ENCODE results near the gene RAB11A. TPM values are rescaled to one million over a fixed set of nuclear protein-coding genes. Genes with fewer than 3 reads are reported as not detected.

The RAB11A gene
- total RNA-seq, 2 experiments from 2014 or later: 151 to 157 TPM

DNA sequence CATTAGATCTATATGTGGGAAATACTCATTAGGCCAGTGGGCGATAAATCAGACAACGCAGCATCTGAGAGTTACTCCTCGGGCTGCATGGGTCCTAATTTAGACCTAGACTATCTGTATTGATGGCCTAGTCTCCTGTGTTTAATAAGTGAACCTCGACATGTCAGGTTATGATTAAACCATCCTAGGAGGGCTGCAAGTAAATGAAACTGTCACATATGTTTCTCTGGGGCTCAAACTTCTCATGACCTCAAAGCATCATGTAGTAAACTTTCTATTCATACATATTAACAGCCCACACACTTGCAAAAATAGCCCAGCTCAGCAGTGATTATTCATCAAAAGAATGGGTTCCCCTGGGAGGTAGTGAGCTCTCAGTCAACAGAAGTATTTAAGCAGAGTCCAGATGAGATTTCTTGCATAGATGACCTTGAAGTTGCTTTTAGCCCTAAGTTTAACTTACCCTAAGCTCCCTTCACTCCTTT is 51.6 kb downstream of the RAB11A start:
- Mint-ChIP-seq H3K36me3 (ENCODE audit: low read depth) (no peaks in the 10 kb centered on the region), H3K4me1 (ENCODE audit: low read depth) (peaks cover 30% of the 10 kb centered on the region), H3K27ac (no peak overlapping the region), H3K27me3 (ENCODE audit: low read depth) (no peaks in the 10 kb centered on the region), H3K4me3 (no peak overlapping the region), H3K9me3 (no peaks in the 10 kb centered on the region)
- CTCF ChIA-PET: interaction anchor here (1.9 kb wide), 1 partner anchor 51 kb away, joined by 5 read pairs; the partner anchor contains the start of gene RAB11A
- intact Hi-C loops (cut with micrococcal nuclease): no loop called here
- no peak for DNase-seq

GRCh38 chr15:65921780-65922179 is 52.5 kb downstream of the RAB11A start:
- Mint-ChIP-seq H3K27ac (no peak overlapping the region), H3K4me1 (ENCODE audit: low read depth) (peaks cover 24% of the 10 kb centered on the region), H3K27me3 (ENCODE audit: low read depth) (no peaks in the 10 kb centered on the region), H3K4me3 (no peak overlapping the region), H3K9me3 (no peaks in the 10 kb centered on the region), H3K36me3 (ENCODE audit: low read depth) (no peaks in the 10 kb centered on the region)
- CTCF ChIA-PET: interaction anchor here (1.9 kb wide), 1 partner anchor 52 kb away, joined by 5 read pairs; the partner anchor contains the start of gene RAB11A
- intact Hi-C loops (cut with micrococcal nuclease): no loop called here
- no peak for DNase-seq

DNA sequence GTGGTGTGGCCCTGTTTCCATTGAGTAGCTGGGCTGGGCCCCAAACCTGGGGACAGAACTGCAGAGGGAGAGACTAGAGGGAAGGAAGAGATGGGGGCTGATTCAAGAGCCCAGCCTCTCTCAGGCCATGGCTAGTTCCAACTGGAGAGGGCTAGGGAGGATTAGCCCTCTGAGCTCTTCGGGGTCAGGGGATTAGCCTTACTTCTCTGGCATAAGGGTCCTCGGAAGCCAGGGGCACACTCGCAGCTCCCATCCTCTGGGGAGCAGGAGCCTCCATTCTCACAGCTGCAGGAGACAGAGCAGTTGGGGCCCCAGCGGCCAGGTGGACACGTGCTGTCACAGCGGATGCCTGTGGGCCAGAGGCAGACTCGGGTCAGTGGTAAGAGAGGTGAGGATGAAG is 53.3 kb downstream of the RAB11A start:
- Mint-ChIP-seq H3K36me3 (ENCODE audit: low read depth) (no peaks in the 10 kb centered on the region), H3K27ac (no peak overlapping the region), H3K27me3 (ENCODE audit: low read depth) (no peaks in the 10 kb centered on the region), H3K9me3 (no peaks in the 10 kb centered on the region), H3K4me3 (no peak overlapping the region), H3K4me1 (ENCODE audit: low read depth) (peaks cover 16% of the 10 kb centered on the region)
- no peak for DNase-seq
- CTCF ChIA-PET: no interaction called here
- intact Hi-C loops (cut with micrococcal nuclease): no loop called here

- intact Hi-C loops (cut with micrococcal nuclease): no loop called here
- Mint-ChIP-seq H3K27me3 (ENCODE audit: low read depth) (no peaks in the 10 kb centered on the region), H3K4me1 (ENCODE audit: low read depth) (peaks cover 10% of the 10 kb centered on the region), H3K36me3 (ENCODE audit: low read depth) (no peaks in the 10 kb centered on the region), H3K4me3 (no peak overlapping the region), H3K27ac (no peak overlapping the region), H3K9me3 (no peaks in the 10 kb centered on the region)
- CTCF ChIA-PET: no interaction called here
- no peak for DNase-seq
These were observed 54.0 kb downstream of the RAB11A start for GRCh38 chr15:65923264-65923663.

- Mint-ChIP-seq H3K27ac (no peak overlapping the region), H3K9me3 (no peaks in the 10 kb centered on the region), H3K36me3 (ENCODE audit: low read depth) (no peaks in the 10 kb centered on the region), H3K4me3 (no peak overlapping the region), H3K27me3 (ENCODE audit: low read depth) (no peaks in the 10 kb centered on the region), H3K4me1 (ENCODE audit: low read depth) (peaks cover 4% of the 10 kb centered on the region)
- CTCF ChIA-PET: interaction anchor here (0.6 kb wide), 1 partner anchor 1625 kb away, joined by 3 read pairs; no protein-coding TSS in a partner anchor
- no peak for DNase-seq
- intact Hi-C loops (cut with micrococcal nuclease): no loop called here
These were observed 54.7 kb downstream of the RAB11A start for GRCh38 chr15:65924004-65924403.

DNA sequence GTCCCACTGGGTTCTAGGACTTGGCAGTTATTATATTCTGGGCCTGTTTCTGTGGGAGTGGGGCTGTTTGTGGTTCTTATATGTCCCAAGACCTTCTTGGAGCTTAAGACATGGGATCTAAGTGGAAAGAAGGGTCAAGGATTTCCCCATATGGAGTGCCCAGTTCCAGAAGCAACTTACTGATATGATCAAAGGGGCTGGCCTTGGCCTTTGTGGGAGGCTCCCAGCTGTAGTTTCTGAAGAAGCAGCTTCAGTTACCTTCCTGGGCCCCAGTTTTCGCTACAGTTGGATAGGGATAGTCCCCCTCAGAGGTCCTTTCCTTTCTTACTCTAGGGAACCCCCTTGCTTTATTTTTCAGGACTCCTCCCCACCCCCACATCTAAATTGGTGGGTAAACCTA is 56.0 kb downstream of the RAB11A start:
- no peak overlapping the region for H3K27ac Mint-ChIP-seq
- CTCF ChIA-PET: interaction anchor here (1.1 kb wide), 1 partner anchor 9 kb away, joined by 3 read pairs; no protein-coding TSS in a partner anchor
- intact Hi-C loops (cut with micrococcal nuclease): no loop called here
- no peak overlapping the region for H3K4me3 Mint-ChIP-seq
- no peaks in the 10 kb centered on the region for H3K9me3 Mint-ChIP-seq
- peaks cover 4% of the 10 kb centered on the region for H3K4me1 Mint-ChIP-seq (ENCODE audit: low read depth)
- DNase-seq: no peak
- no peaks in the 10 kb centered on the region for H3K27me3 Mint-ChIP-seq (ENCODE audit: low read depth)
- H3K36me3 Mint-ChIP-seq (ENCODE audit: low read depth): no peaks in the 10 kb centered on the region

DNA sequence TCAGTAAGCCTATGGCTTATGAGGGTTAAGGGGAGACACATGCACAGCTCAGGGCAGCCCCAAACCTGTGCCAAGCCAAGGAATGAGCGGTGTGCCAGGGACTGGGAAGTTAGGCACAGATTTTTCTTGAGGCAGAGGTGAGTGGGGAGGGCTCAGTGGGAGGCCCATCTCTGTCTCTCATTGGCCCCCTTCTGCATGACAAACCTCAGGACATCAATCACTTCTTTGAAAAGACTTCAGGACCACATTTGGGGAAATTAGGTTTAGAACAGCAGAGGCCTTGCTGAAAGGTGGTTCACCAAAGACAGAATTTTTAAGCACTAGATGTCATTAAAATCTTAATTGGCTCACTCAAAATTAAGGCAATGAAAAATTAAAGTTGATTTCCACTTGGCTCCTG is 57.2 kb downstream of the RAB11A start:
- H3K27ac Mint-ChIP-seq: no peak overlapping the region
- no peaks in the 10 kb centered on the region for H3K36me3 Mint-ChIP-seq (ENCODE audit: low read depth)
- H3K4me1 Mint-ChIP-seq (ENCODE audit: low read depth): no peaks in the 10 kb centered on the region
- no peak overlapping the region for H3K4me3 Mint-ChIP-seq
- no peak for DNase-seq
- H3K27me3 Mint-ChIP-seq (ENCODE audit: low read depth): no peaks in the 10 kb centered on the region
- CTCF ChIA-PET: no interaction called here
- intact Hi-C loops (cut with micrococcal nuclease): no loop called here
- H3K9me3 Mint-ChIP-seq: no peaks in the 10 kb centered on the region

DNA sequence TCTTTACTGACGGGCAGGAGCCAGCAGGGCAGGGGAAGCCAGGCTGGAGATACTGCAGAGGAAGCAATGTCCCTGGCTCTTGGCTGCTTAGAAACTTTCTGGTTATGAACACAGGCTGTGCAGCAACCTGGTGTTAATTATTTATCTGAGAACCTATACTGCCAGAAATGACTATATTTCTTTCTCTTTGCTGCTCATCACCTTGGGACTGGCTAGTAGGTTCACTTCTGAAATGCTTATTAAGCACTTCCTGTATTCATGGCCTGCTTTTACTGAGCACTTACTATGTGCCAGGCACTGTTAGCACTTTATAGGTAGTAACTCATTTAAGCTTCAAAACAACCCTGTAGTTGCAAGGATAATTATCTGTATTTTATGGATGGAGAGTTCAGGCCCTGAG is 57.6 kb downstream of the RAB11A start:
- no peak overlapping the region for H3K4me3 Mint-ChIP-seq
- no peaks in the 10 kb centered on the region for H3K4me1 Mint-ChIP-seq (ENCODE audit: low read depth)
- CTCF ChIA-PET: no interaction called here
- no peaks in the 10 kb centered on the region for H3K36me3 Mint-ChIP-seq (ENCODE audit: low read depth)
- H3K27me3 Mint-ChIP-seq (ENCODE audit: low read depth): no peaks in the 10 kb centered on the region
- H3K9me3 Mint-ChIP-seq: no peaks in the 10 kb centered on the region
- intact Hi-C loops (cut with micrococcal nuclease): no loop called here
- DNase-seq: no peak
- no peak overlapping the region for H3K27ac Mint-ChIP-seq

GRCh38 chr15:65927545-65927944 is 58.3 kb downstream of the RAB11A start:
- Mint-ChIP-seq H3K27me3 (ENCODE audit: low read depth) (no peaks in the 10 kb centered on the region), H3K9me3 (no peaks in the 10 kb centered on the region), H3K27ac (no peak overlapping the region), H3K4me3 (no peak overlapping the region), H3K36me3 (ENCODE audit: low read depth) (no peaks in the 10 kb centered on the region), H3K4me1 (ENCODE audit: low read depth) (no peaks in the 10 kb centered on the region)
- CTCF ChIA-PET: interaction anchor here (0.5 kb wide), 1 partner anchor 305 kb away, joined by 3 read pairs; no protein-coding TSS in a partner anchor
- no peak for DNase-seq
- intact Hi-C loops (cut with micrococcal nuclease): no loop called here

GRCh38 chr15:65929573-65929972 is 60.3 kb downstream of the RAB11A start:
- intact Hi-C loops (cut with micrococcal nuclease): loop anchor here (2.0 kb wide), 1 partner anchor 67 kb away; no protein-coding TSS in a partner anchor
- Mint-ChIP-seq H3K4me3 (no peak overlapping the region), H3K4me1 (ENCODE audit: low read depth) (no peaks in the 10 kb centered on the region), H3K27ac (no peak overlapping the region), H3K9me3 (no peaks in the 10 kb centered on the region), H3K27me3 (ENCODE audit: low read depth) (no peaks in the 10 kb centered on the region), H3K36me3 (ENCODE audit: low read depth) (no peaks in the 10 kb centered on the region)
- CTCF ChIA-PET: no interaction called here
- no peak for DNase-seq

DNA sequence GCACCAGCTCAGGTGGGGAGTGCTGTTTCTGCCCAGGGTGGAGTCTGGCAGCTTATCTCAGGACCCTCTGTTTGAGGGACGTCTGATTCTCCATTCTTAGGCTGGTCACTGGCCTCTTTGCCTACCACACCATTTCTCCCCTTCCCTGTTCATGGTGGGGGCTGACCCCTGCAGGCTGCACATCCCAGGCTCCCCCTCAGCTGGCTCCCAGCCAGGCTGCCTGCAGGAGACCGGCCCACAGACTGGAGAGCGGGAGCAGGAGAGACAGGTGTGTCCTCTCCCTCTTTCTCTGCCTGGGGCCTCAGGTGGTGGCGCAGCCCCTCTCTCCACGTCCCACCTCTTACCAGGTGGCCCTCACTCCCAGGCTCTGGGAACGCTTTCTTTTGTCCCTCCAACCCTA is 60.8 kb downstream of the RAB11A start:
- CTCF ChIA-PET: interaction anchor here (0.9 kb wide), 1 partner anchor 67 kb away, joined by 3 read pairs; no protein-coding TSS in a partner anchor

GRCh38 chr15:65931221-65931620 is 61.9 kb downstream of the RAB11A start:
- no peaks in the 10 kb centered on the region for H3K27me3 Mint-ChIP-seq (ENCODE audit: low read depth)
- H3K27ac Mint-ChIP-seq: no peak overlapping the region
- no peak overlapping the region for H3K4me3 Mint-ChIP-seq

More for the DNA sequence above, 60.8 kb downstream of the RAB11A start:
- H3K4me3 Mint-ChIP-seq: no peak overlapping the region
- no peaks in the 10 kb centered on the region for H3K4me1 Mint-ChIP-seq (ENCODE audit: low read depth)
- H3K36me3 Mint-ChIP-seq (ENCODE audit: low read depth): no peaks in the 10 kb centered on the region
- no peaks in the 10 kb centered on the region for H3K9me3 Mint-ChIP-seq
- intact Hi-C loops (cut with micrococcal nuclease): no loop called here
- no peak overlapping the region for H3K27ac Mint-ChIP-seq
- DNase-seq: no peak
- H3K27me3 Mint-ChIP-seq (ENCODE audit: low read depth): no peaks in the 10 kb centered on the region

DNA sequence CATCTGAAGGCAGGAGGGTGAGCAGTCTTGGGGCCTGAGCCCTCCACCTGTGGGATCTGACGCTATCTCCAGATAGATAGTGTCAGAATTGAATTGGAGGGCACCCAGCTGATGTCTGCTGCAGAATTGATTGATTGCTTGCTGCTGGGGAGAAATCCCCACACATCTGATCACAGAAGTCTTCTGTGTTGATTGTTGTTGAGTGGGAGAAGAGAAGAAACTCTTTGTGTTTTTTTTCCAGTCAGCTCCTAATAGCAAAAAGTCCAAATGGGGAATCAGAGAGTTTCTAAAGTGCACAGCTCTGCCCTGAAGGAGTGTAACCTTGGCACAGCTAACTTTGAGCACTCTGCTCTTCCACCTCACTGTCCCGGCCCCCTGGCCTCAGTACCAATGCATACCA is 66.1 kb downstream of the RAB11A start:
- no peak overlapping the region for H3K4me3 Mint-ChIP-seq
- no peak overlapping the region for H3K27ac Mint-ChIP-seq
- no peak for DNase-seq
- H3K36me3 Mint-ChIP-seq (ENCODE audit: low read depth): no peaks in the 10 kb centered on the region
- H3K9me3 Mint-ChIP-seq: no peaks in the 10 kb centered on the region
- no peaks in the 10 kb centered on the region for H3K27me3 Mint-ChIP-seq (ENCODE audit: low read depth)
- intact Hi-C loops (cut with micrococcal nuclease): no loop called here
- CTCF ChIA-PET: no interaction called here
- no peaks in the 10 kb centered on the region for H3K4me1 Mint-ChIP-seq (ENCODE audit: low read depth)

More at GRCh38 chr15:65931221-65931620, 61.9 kb downstream of the RAB11A start:
- intact Hi-C loops (cut with micrococcal nuclease): no loop called here
- no peaks in the 10 kb centered on the region for H3K4me1 Mint-ChIP-seq (ENCODE audit: low read depth)
- CTCF ChIA-PET: no interaction called here
- DNase-seq: no peak
- H3K36me3 Mint-ChIP-seq (ENCODE audit: low read depth): no peaks in the 10 kb centered on the region
- no peaks in the 10 kb centered on the region for H3K9me3 Mint-ChIP-seq
